Urinary bladder (tissue), 4 donors: ENCODE measurements around the gene UNKL. TPM values are rescaled to one million over a fixed set of nuclear protein-coding genes. Genes with fewer than 3 reads are reported as not detected.

Source experiments
- DNase-seq: peaks from one replicate; pipeline ENCODE4 v3.0.0-alpha.2; 2015; ENCODE audit errors: extremely low spot score
- H3K27ac ChIP-seq: one replicate; pipeline ENCODE4 v1.5.1; 2013; ENCODE audit warnings: low read depth, mild to moderate bottlenecking, moderate library complexity
- H3K36me3 ChIP-seq: one replicate; pipeline ENCODE4 v1.6.1; 2013; ENCODE audit warnings: mild to moderate bottlenecking, moderate library complexity; ENCODE audit not compliant: insufficient read depth
- H3K4me1 ChIP-seq: one replicate; pipeline ENCODE4 v1.6.1; 2013; ENCODE audit warnings: mild to moderate bottlenecking, moderate library complexity; ENCODE audit not compliant: insufficient read depth
- H3K4me3 ChIP-seq: one replicate; pipeline ENCODE4 v1.5.1; 2013; ENCODE audit warnings: low read depth, low read length
- WGBS: extraction: QIAGEN DNeasy Blood & Tissue Kit; methylation state at CpG from one replicate; pipeline ENCODE4 v1.1.7; 2013; 5-methylcytosine and 5-hydroxymethylcytosine counted together
- polyA plus RNA-seq: library from polyadenylated mRNA; stranded (reverse); fragments of 200-250 nt; gene quantifications from one replicate; pipeline ENCODE4 v1.2.3, GENCODE V29; 2013
- total RNA-seq: library from RNA; depleted of rRNA; stranded (reverse); fragments of >200 nt; gene quantifications from one replicate; pipeline ENCODE4 v1.2.3, GENCODE V29; 2014
- donor health status: healthy with polysubstance abuse.
- donor health status: healthy.

Gene UNKL
- total and polyA plus RNA-seq, 2 donors, result 11.2 to 18.7 TPM

DNA sequence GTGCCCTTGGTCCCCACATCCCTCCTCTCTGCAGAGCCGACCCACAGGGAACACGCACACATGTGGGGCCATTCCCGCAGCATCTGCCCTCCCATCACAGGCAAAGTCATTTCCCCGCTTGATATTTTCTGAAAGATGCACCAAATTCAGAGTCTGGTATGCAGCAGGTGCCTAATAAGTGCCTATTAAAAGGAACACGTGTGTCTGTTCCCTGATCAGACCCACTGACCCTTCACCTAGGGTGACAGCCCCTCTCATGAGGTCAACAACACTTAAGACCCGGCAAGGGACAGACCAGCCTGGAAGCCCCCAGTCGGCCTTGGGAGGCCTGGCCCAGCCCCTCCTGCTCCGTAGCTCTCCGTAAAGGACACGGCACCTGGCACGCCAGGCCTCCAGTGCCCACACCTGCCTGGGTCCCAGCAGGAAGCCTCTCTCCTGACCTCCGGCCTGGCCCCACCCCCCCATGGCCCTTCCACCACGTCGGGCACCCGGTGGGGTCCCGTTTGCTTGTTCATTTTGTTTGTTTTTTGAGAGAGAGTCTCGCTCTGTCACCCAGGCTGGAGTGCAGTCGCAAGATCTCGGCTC lies 20.0 kb downstream of the UNKL start:
- WGBS, result 90% methylated on average over 19 of the region's 19 CpGs
- H3K4me3 ChIP-seq, result no peak overlapping the region

GRCh38 chr16:1393613-1394176 lies 20.8 kb downstream of the UNKL start:
- Histone ChIP-seq H3K4me1 (no peaks in the 10 kb centered on the region), H3K36me3 (peaks cover 4% of the 10 kb centered on the region), H3K4me3 (no peak overlapping the region), H3K27ac (no peak overlapping the region)
- 96% methylated on average over 21 of the region's 21 CpGs for WGBS
- no peak for DNase-seq

More for the DNA sequence above, 20.0 kb downstream of the UNKL start:
- no peak for DNase-seq
- Histone ChIP-seq H3K4me1 (no peaks in the 10 kb centered on the region), H3K36me3 (peaks cover 4% of the 10 kb centered on the region), H3K27ac (no peak overlapping the region)

DNA sequence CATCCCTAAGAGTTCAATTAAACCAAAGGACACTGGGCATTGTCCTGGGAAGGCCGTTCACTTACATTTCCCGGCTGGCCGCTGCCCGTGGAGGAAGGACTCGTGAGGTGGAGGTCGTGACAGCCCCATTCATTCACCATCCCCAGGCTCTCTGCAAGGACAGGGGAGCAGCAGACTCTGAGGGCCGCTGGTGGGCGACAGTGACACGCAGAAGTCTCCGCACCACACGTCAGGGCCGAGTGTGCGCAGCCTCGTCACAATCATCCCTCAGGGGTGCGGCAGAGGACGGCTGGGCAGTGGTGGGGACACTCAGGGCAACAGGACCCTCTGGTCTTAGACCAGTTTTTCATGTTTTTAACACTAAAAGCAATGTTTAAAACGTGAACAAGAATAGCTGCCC lies 21.7 kb downstream of the UNKL start:
- H3K4me3 ChIP-seq, result no peak overlapping the region
- no peak overlapping the region for H3K27ac ChIP-seq
- no peaks in the 10 kb centered on the region for H3K4me1 ChIP-seq
- H3K36me3 ChIP-seq, result peaks cover 4% of the 10 kb centered on the region
- DNase-seq, result no peak
- 92% methylated on average over 17 of the region's 17 CpGs for WGBS

DNA sequence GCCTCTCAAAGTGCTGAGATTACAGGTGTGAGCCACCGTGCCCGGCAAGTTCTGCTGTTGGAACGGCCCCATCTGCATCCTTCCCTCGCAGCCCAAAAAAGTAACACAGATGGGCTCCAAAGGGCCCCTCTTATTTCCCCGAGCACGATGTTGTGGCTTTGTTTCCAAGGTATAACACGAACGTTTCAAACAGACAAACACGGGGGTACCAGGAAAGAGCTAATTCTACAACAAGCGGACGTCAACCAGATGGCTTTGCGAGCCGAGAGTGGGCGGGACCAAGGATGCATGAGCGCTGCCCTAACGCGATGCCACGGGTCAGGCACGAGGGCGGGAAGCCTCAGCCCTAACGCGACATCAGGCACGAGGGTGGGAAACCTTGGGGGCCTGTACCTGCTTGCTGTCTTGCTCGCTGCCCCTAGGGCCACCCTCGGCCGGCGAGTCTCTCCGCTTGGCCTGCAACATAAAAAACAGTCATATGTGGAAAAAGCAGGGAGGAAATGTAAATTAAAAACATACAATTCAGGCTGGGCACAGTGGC lies 24.2 kb downstream of the UNKL start:
- no peak for DNase-seq
- Histone ChIP-seq H3K36me3 (peaks cover 4% of the 10 kb centered on the region), H3K4me1 (no peaks in the 10 kb centered on the region), H3K27ac (no peak overlapping the region), H3K4me3 (no peak overlapping the region)
- WGBS, result 82% methylated on average over 28 of the region's 28 CpGs

DNA sequence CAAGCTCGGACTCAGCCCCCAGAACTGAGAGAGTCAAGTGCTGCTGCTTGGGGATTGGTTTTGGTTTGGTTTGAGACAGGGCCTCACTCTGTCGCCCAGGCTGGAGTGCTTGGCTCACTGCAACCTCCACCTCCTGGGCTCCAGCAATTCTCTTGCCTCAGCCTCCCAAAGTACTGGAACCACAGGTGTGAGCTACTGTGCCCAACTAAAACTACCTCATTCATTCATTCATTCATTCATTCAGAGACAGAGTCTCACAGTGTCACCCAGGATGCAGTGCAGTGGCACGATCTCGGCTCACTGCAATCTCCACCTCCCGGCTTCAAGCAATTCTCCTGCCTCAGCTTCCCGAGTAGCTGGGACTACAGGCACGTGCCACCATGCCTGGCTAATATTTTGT lies 24.7 kb downstream of the UNKL start:
- peaks cover 4% of the 10 kb centered on the region for H3K36me3 ChIP-seq
- 91% methylated on average over 7 of the region's 7 CpGs for WGBS
- DNase-seq, result no peak
- H3K27ac ChIP-seq, result no peak overlapping the region
- H3K4me3 ChIP-seq, result no peak overlapping the region
- no peaks in the 10 kb centered on the region for H3K4me1 ChIP-seq

GRCh38 chr16:1387331-1387730 lies 27.2 kb downstream of the UNKL start:
- peaks cover 8% of the 10 kb centered on the region for H3K36me3 ChIP-seq
- no peak overlapping the region for H3K4me3 ChIP-seq

DNA sequence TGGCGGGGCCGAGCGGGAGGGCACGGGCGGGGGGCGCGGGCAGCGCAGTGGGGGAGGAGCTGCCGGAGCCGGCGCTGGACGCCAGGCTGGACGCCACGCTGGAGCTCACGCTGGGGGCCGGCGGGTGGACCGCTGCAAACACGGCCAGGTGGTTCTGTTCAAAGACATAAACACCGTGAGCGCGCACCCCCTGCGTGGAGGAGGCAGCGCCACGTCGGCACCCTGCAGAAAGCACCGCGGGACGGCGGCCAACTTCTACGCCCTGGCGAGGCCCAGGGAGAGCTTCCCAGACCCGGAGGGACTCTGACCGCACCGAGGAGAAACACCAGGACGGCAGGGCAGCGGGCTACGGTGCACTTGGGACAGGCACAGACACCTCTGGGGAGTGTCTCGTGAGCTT lies 29.3 kb downstream of the UNKL start:
- no peak for DNase-seq

More at GRCh38 chr16:1387331-1387730, 27.2 kb downstream of the UNKL start:
- H3K27ac ChIP-seq, result no peak overlapping the region
- 90% methylated on average over 16 of the region's 16 CpGs for WGBS
- DNase-seq, result no peak
- no peaks in the 10 kb centered on the region for H3K4me1 ChIP-seq

DNA sequence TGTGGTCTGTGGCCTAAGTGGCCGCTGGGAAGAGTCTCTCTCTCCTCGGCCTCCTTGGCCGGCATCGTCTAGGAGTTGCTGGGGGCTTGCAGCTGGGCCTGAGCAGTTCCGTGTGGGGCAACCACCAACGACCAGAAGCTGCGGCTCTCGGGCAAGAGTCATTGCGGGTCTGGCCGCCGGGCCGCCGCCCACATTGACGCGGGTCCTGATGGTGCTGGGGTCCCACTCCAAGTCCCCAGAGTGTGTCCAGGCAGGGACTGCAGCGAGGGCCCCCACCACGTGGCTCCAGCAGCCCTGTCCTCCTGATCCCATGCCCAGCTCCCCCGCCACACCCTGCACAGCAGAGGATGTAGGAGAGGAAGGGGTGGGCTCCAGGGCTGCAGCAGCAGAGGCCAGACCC lies 30.9 kb downstream of the UNKL start:
- H3K27ac ChIP-seq, result no peak overlapping the region
- 92% methylated on average over 18 of the region's 18 CpGs for WGBS
- DNase-seq, result no peak
- no peak overlapping the region for H3K4me3 ChIP-seq
- H3K4me1 ChIP-seq, result peaks cover 3% of the 10 kb centered on the region
- peaks cover 4% of the 10 kb centered on the region for H3K36me3 ChIP-seq

More for the DNA sequence above, 29.3 kb downstream of the UNKL start:
- WGBS, result 96% methylated on average over 39 of the region's 39 CpGs
- no peaks in the 10 kb centered on the region for H3K4me1 ChIP-seq
- no peak overlapping the region for H3K4me3 ChIP-seq
- peaks cover 5% of the 10 kb centered on the region for H3K36me3 ChIP-seq
- H3K27ac ChIP-seq, result no peak overlapping the region

DNA sequence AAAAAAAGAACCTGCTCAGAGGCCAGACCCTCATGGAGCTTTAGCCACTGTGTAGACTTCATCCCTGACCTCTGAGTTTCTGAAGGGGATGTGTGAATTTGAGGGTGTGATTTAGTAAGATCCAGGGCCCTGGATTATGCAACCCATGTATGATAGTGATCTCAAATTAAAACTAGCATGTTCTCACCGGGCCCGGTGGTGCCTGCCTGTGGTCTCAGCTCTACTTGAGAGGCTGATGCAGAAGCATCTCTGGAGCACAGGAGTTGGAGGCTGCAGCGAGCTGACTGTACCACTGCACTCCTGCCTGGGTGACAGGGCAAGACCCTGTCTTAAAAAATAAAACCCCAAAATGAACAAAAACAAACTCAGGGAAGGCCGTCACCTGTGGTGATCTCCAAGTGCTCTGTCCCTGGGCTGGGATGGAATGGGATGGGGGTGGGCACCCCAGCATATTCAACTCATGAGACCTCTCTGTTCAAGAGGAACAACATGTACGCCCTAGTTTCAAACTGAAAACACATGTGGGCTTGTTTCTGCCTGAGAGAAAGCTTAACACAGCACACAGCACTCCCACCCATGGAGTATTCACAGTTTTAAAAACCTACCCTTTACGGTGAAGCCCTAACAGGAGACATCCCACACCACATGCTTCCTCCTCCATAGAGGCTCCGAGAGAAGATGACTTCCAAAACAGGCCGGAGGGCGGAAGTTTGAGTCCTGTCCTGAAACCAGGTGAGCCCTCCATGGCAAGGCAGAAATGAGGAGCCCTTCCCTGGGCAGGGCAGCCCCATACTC lies 32.7 kb downstream of the UNKL start:
- Histone ChIP-seq H3K4me1 (peaks cover 3% of the 10 kb centered on the region), H3K36me3 (peaks cover 4% of the 10 kb centered on the region), H3K4me3 (no peak overlapping the region), H3K27ac (no peak overlapping the region)
- DNase-seq, result no peak
- 92% methylated on average over 9 of the region's 9 CpGs for WGBS

- WGBS, result 84% methylated on average over 10 of the region's 10 CpGs
- peaks cover 3% of the 10 kb centered on the region for H3K4me1 ChIP-seq
- no peak overlapping the region for H3K4me3 ChIP-seq
- peaks cover 4% of the 10 kb centered on the region for H3K36me3 ChIP-seq
- H3K27ac ChIP-seq, result no peak overlapping the region
- DNase-seq, result no peak
These were observed 34.3 kb downstream of the UNKL start for GRCh38 chr16:1380195-1380594.

- Histone ChIP-seq H3K4me1 (peaks cover 3% of the 10 kb centered on the region), H3K4me3 (peak overlapping the region; percentile 29), H3K27ac (no peak overlapping the region), H3K36me3 (peaks cover 4% of the 10 kb centered on the region)
- 4% methylated on average over 95 of the region's 95 CpGs for WGBS
- no peak for DNase-seq
These were observed 35.0 kb downstream of the UNKL start for GRCh38 chr16:1379304-1380076.

DNA sequence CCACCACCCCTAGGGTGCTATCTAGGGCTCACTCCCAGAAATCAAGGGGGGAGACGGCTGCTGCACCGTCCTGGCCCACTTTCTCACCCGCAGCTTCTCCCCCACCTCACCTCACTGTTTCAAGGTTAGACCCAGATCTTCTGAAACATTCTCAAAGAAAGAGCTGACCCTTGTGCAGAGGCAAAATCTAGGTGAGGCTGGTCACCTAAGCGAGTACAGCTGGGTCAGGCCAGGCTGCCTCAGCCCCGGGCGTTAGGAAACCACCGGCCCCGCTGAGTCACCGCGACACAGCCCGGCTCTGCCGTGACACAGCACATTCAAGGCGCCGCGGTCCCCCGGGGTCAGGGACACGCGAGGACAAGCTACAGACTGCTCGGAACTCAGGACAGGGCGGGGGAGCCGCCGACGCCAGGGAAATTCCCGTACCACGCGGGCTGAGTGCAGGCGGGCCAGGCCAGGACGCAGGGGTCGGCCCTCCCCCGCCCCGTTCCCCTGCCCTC lies 35.6 kb downstream of the UNKL start:
- no peak for DNase-seq
- H3K27ac ChIP-seq, result peak overlapping the region; percentile 25
- peaks cover 3% of the 10 kb centered on the region for H3K4me1 ChIP-seq
- peak overlapping the region; percentile 29 for H3K4me3 ChIP-seq
- H3K36me3 ChIP-seq, result peaks cover 4% of the 10 kb centered on the region
- WGBS, result 10% methylated on average over 31 of the region's 31 CpGs

DNA sequence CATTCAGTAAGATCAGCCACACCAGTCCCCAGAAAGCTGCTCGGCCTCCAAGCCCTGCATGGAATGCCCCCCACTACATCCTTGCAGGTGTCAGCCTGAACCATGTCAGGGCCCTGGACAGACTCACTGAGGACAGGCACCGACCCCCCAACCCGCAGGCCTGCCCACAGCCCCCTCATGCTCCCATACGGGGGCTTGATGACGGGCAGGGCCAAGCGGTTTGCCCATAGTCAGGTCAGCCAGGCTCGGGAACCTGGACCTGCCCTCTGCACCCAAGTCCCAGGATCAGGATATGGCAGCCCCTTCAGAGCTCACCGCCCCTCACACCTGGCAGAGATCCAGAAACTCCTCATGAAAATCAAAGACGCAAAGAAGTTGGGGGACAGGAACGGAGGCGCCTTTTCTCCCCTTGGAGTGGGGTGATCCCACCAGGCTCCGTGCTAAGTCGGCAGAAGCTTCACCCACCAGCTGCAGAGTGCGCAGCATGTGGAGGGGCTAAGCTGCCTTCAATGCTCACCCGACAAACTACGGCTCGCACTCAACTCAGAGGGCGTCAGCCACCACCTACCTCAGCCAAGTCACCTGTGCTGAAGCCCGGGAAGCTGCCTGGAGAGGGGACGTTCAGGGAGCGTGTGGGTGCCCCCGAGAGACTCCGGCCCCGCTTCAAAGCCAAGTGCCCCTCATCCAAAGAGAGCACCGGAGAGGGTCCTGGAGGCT lies 36.3 kb downstream of the UNKL start:
- H3K27ac ChIP-seq, result no peak overlapping the region
- peaks cover 3% of the 10 kb centered on the region for H3K4me1 ChIP-seq
- WGBS, result 93% methylated on average over 25 of the region's 25 CpGs
- peaks cover 1% of the 10 kb centered on the region for H3K36me3 ChIP-seq
- no peak for DNase-seq
- no peak overlapping the region for H3K4me3 ChIP-seq
